CD4-positive, alpha-beta T cell treated with Interleukin-10 for 1 hour (primary cell): Measurements from ENCODE around the gene SIKE1.
"Not testable (repeated sequence)": the region's sequence is repeated elsewhere in the genome, so short reads cannot be mapped to it uniquely, and the experiment has no call there.

Experiments
- DNase-seq: peaks from one replicate; pipeline ENCODE4 v3.0.0-alpha.2; 2020

The SIKE1 gene

GRCh38 chr1:114755006-114755931 lies 25.2 kb downstream of the SIKE1 start:
- DNase-seq, result no peak

- not testable (repeated sequence) for DNase-seq
Observed at GRCh38 chr1:114753702-114754101, 26.8 kb downstream of the SIKE1 start.

GRCh38 chr1:114753143-114753542 lies 27.3 kb downstream of the SIKE1 start:
- DNase-seq, result no peak

GRCh38 chr1:114750780-114751179 lies 29.7 kb downstream of the SIKE1 start:
- DNase-seq, result no peak

GRCh38 chr1:114749835-114750234 lies 30.6 kb downstream of the SIKE1 start:
- DNase-seq, result no peak

- no peak for DNase-seq
Observed at GRCh38 chr1:114746450-114747121, 33.9 kb downstream of the SIKE1 start.

GRCh38 chr1:114745291-114745690 lies 35.2 kb downstream of the SIKE1 start:
- DNase-seq, result no peak

GRCh38 chr1:114741963-114742746 lies 38.3 kb downstream of the SIKE1 start:
- DNase-seq, result no peak

- no peak for DNase-seq
Observed at GRCh38 chr1:114740331-114740730, 40.2 kb downstream of the SIKE1 start.

- no peak for DNase-seq
Observed at GRCh38 chr1:114737314-114737849, 43.1 kb downstream of the SIKE1 start.

- no peak for DNase-seq
Observed at GRCh38 chr1:114735479-114735878, 45.0 kb downstream of the SIKE1 start.

GRCh38 chr1:114729782-114730181 lies 50.7 kb downstream of the SIKE1 start:
- no peak for DNase-seq

GRCh38 chr1:114728553-114728952 lies 51.9 kb downstream of the SIKE1 start:
- DNase-seq, result no peak

GRCh38 chr1:114725230-114725629 lies 55.3 kb downstream of the SIKE1 start:
- DNase-seq, result no peak

GRCh38 chr1:114723915-114724314 lies 56.6 kb downstream of the SIKE1 start:
- no peak for DNase-seq

GRCh38 chr1:114723457-114723856 lies 57.0 kb downstream of the SIKE1 start:
- DNase-seq, result no peak

- DNase-seq, result no peak
Observed at GRCh38 chr1:114720492-114720891, 60.0 kb downstream of the SIKE1 start.
